Skeletal muscle tissue (tissue), 4 donors: ENCODE data around the gene PTPRG. TPM values are rescaled to one million over a fixed set of nuclear protein-coding genes. Genes with fewer than 3 reads are reported as not detected.

Source experiments
- H3K27ac ChIP-seq: one replicate; pipeline ENCODE4 v1.7.0; 2013; ENCODE audit warnings: mild to moderate bottlenecking, low read depth, low read length, inconsistent platforms
- H3K27me3 ChIP-seq, 3 donors: one replicate each; pipeline ENCODE4 v1.7.0; 2013; ENCODE audit warnings: low read length in 3 of 3; ENCODE audit not compliant: control insufficient read depth in 3 of 3, insufficient read depth in 3 of 3
- H3K36me3 ChIP-seq, 3 donors: one replicate each; pipeline ENCODE4 v1.7.0; 2013; ENCODE audit warnings: low read length in 3 of 3; ENCODE audit not compliant: control insufficient read depth in 3 of 3, insufficient read depth in 3 of 3
- H3K4me1 ChIP-seq, 3 donors: one replicate each; pipeline ENCODE4 v1.7.0; 2013; ENCODE audit warnings: low read length in 3 of 3, mild to moderate bottlenecking in 3 of 3; ENCODE audit not compliant: control insufficient read depth in 3 of 3, insufficient read depth in 3 of 3
- H3K4me3 ChIP-seq, 3 donors: one replicate each; pipeline ENCODE4 v1.7.0; 2013; ENCODE audit warnings: low read length in 3 of 3
- H3K9ac ChIP-seq, 3 donors: one replicate each; pipeline ENCODE4 v1.7.0; 2013; ENCODE audit warnings: low read length in 3 of 3, mild to moderate bottlenecking in 3 of 3, moderate library complexity in 2 of 3, low read depth in 1 of 3
- H3K9me3 ChIP-seq, 3 donors: one replicate each; pipeline ENCODE4 v1.7.0; 2013; ENCODE audit warnings: low read length in 3 of 3; ENCODE audit not compliant: control insufficient read depth in 3 of 3
- total RNA-seq: library from RNA; depleted of rRNA; stranded (reverse); fragments of >200 nt; gene quantifications from one replicate; pipeline ENCODE4 v1.2.3, GENCODE V29; 2014
- donor health status: Osteomylitis.

The PTPRG gene
- total RNA-seq, 1 donor from 2014 or later: 48.5 TPM

GRCh38 chr3:61733876-61734275, 172.5 kb downstream of the PTPRG start:
- H3K9ac ChIP-seq: no peak overlapping the region
- H3K9me3 ChIP-seq: no peaks in the 10 kb centered on the region
- no peaks in the 10 kb centered on the region for H3K27me3 ChIP-seq
- H3K27ac ChIP-seq: no peak overlapping the region
- H3K4me1 ChIP-seq: peaks cover 13 to 27% (median 15%) of the 10 kb centered on the region in 3 donors
- H3K36me3 ChIP-seq: no peaks in the 10 kb centered on the region
- no peak overlapping the region for H3K4me3 ChIP-seq

GRCh38 chr3:61734749-61735686, 173.6 kb downstream of the PTPRG start:
- no peaks in the 10 kb centered on the region for H3K27me3 ChIP-seq
- no peaks in the 10 kb centered on the region for H3K9me3 ChIP-seq
- no peaks in the 10 kb centered on the region for H3K36me3 ChIP-seq
- peak overlapping the region in 1 of 3 donors; percentile 8 for H3K9ac ChIP-seq
- H3K27ac ChIP-seq: no peak overlapping the region
- H3K4me3 ChIP-seq: no peak overlapping the region
- peaks cover 10 to 17% (median 12%) of the 10 kb centered on the region in 3 donors for H3K4me1 ChIP-seq

- H3K27me3 ChIP-seq: no peaks in the 10 kb centered on the region
- no peaks in the 10 kb centered on the region for H3K36me3 ChIP-seq
- no peak overlapping the region for H3K9ac ChIP-seq
- no peak overlapping the region for H3K27ac ChIP-seq
- H3K9me3 ChIP-seq: no peaks in the 10 kb centered on the region
- H3K4me3 ChIP-seq: no peak overlapping the region
- H3K4me1 ChIP-seq: peaks cover 3 to 12% (median 4%) of the 10 kb centered on the region in 3 donors
Measured at GRCh38 chr3:61736506-61736905, 175.1 kb downstream of the PTPRG start.

GRCh38 chr3:61739640-61740039, 178.3 kb downstream of the PTPRG start:
- Histone ChIP-seq H3K36me3 (no peaks in the 10 kb centered on the region), H3K4me1 (peaks cover 6 to 10% (median 8%) of the 10 kb centered on the region in 3 donors), H3K9me3 (no peaks in the 10 kb centered on the region), H3K4me3 (no peak overlapping the region), H3K27ac (no peak overlapping the region), H3K9ac (no peak overlapping the region), H3K27me3 (no peaks in the 10 kb centered on the region)

- Histone ChIP-seq H3K36me3 (no peaks in the 10 kb centered on the region), H3K4me3 (no peak overlapping the region), H3K9me3 (no peaks in the 10 kb centered on the region), H3K4me1 (peaks cover 6 to 10% (median 8%) of the 10 kb centered on the region in 3 donors), H3K27ac (no peak overlapping the region), H3K9ac (no peak overlapping the region), H3K27me3 (no peaks in the 10 kb centered on the region)
Measured at GRCh38 chr3:61740494-61740893, 179.1 kb downstream of the PTPRG start.

GRCh38 chr3:61741551-61741950, 180.2 kb downstream of the PTPRG start:
- H3K9me3 ChIP-seq: no peaks in the 10 kb centered on the region
- no peak overlapping the region for H3K4me3 ChIP-seq
- H3K4me1 ChIP-seq: peaks cover 6 to 10% (median 8%) of the 10 kb centered on the region in 3 donors
- no peaks in the 10 kb centered on the region for H3K27me3 ChIP-seq
- H3K9ac ChIP-seq: no peak overlapping the region
- no peak overlapping the region for H3K27ac ChIP-seq
- H3K36me3 ChIP-seq: no peaks in the 10 kb centered on the region

GRCh38 chr3:61742006-61742405, 180.6 kb downstream of the PTPRG start:
- no peak overlapping the region for H3K27ac ChIP-seq
- H3K36me3 ChIP-seq: no peaks in the 10 kb centered on the region
- H3K9me3 ChIP-seq: no peaks in the 10 kb centered on the region
- no peak overlapping the region for H3K4me3 ChIP-seq
- H3K9ac ChIP-seq: no peak overlapping the region
- peaks cover 6 to 10% (median 8%) of the 10 kb centered on the region in 3 donors for H3K4me1 ChIP-seq
- no peaks in the 10 kb centered on the region for H3K27me3 ChIP-seq

GRCh38 chr3:61743067-61743466, 181.7 kb downstream of the PTPRG start:
- Histone ChIP-seq H3K9me3 (no peaks in the 10 kb centered on the region), H3K9ac (no peak overlapping the region), H3K27me3 (no peaks in the 10 kb centered on the region), H3K36me3 (no peaks in the 10 kb centered on the region), H3K4me3 (no peak overlapping the region), H3K4me1 (peaks cover 6 to 10% (median 8%) of the 10 kb centered on the region in 3 donors), H3K27ac (no peak overlapping the region)

- no peaks in the 10 kb centered on the region for H3K9me3 ChIP-seq
- no peak overlapping the region for H3K9ac ChIP-seq
- H3K27me3 ChIP-seq: no peaks in the 10 kb centered on the region
- H3K27ac ChIP-seq: no peak overlapping the region
- no peaks in the 10 kb centered on the region for H3K36me3 ChIP-seq
- H3K4me3 ChIP-seq: no peak overlapping the region
- H3K4me1 ChIP-seq: peaks cover 6 to 10% (median 8%) of the 10 kb centered on the region in 3 donors
Measured at GRCh38 chr3:61743686-61744242, 182.4 kb downstream of the PTPRG start.

GRCh38 chr3:61748288-61748687, 186.9 kb downstream of the PTPRG start:
- Histone ChIP-seq H3K36me3 (no peaks in the 10 kb centered on the region), H3K9ac (no peak overlapping the region)

More at GRCh38 chr3:61748288-61748687, 186.9 kb downstream of the PTPRG start:
- H3K4me1 ChIP-seq: peaks cover 2 to 9% (median 3%) of the 10 kb centered on the region in 3 donors
- H3K4me3 ChIP-seq: no peak overlapping the region
- no peaks in the 10 kb centered on the region for H3K9me3 ChIP-seq
- H3K27ac ChIP-seq: no peak overlapping the region
- no peaks in the 10 kb centered on the region for H3K27me3 ChIP-seq
